Activated CD4-positive, alpha-beta T cell treated with anti-CD3 and anti-CD28 coated beads, Interleukin-2, amount 10 ng/mL, durations not matched to agents 7 days and 5 days (primary cell): Measurements from ENCODE around the gene MTHFD2L. TPM values are rescaled to one million over a fixed set of nuclear protein-coding genes. Genes with fewer than 3 reads are reported as not detected.

Source experiments
- CTCF ChIA-PET: fragments of 350-600 bp; sonication (Branson Sonifier 250); formaldehyde crosslinking; loops from one replicate; lab custom pipeline; 2021; ENCODE audit warnings: antibody characterized with exemption; lab: Charles Lee
- POLR2A ChIA-PET: fragments of 350-600 bp; sonication (Branson Sonifier 250); formaldehyde crosslinking; loops from one replicate; lab custom pipeline; 2021; ENCODE audit warnings: antibody characterized with exemption; lab: Charles Lee
- DNase-seq: peaks from one replicate; pipeline ENCODE4 v3.0.0-alpha.2; 2020
- H3K27ac Mint-ChIP-seq: one replicate; pipeline ENCODE4 v1.8.0; 2021; ENCODE audit warnings: mild to moderate bottlenecking, moderate library complexity, mixed read lengths
- H3K27me3 Mint-ChIP-seq: one replicate; pipeline ENCODE4 v1.8.0; 2021; ENCODE audit warnings: mixed read lengths
- H3K36me3 Mint-ChIP-seq: one replicate; pipeline ENCODE4 v1.8.0; 2021; ENCODE audit warnings: low read depth, mixed read lengths
- H3K4me1 Mint-ChIP-seq: one replicate; pipeline ENCODE4 v1.8.0; 2021; ENCODE audit warnings: mixed read lengths
- H3K4me3 Mint-ChIP-seq: one replicate; pipeline ENCODE4 v1.8.0; 2021; ENCODE audit warnings: mild to moderate bottlenecking, moderate library complexity, mixed read lengths
- H3K9me3 Mint-ChIP-seq: one replicate; pipeline ENCODE4 v1.8.0; 2021; ENCODE audit warnings: mixed read lengths
- total RNA-seq, 2 experiments: library from RNA; stranded (reverse); gene quantifications; one replicate each; pipeline ENCODE4 v1.2.3, GENCODE V29; 2021

The MTHFD2L gene
- total RNA-seq, 2 experiments from 2014 or later = 7.9 to 8.9 TPM

- ChIA-PET CTCF (no interaction called here), POLR2A (no interaction called here)
These were observed 126.1 kb downstream of the MTHFD2L start for GRCh38 chr4:74284053-74284452.

GRCh38 chr4:74287164-74287563 is 129.2 kb downstream of the MTHFD2L start:
- no peak for DNase-seq
- ChIA-PET CTCF (no interaction called here), POLR2A (no interaction called here)
- H3K27ac Mint-ChIP-seq = no peak overlapping the region
- no peaks in the 10 kb centered on the region for H3K36me3 Mint-ChIP-seq
- H3K4me1 Mint-ChIP-seq = no peaks in the 10 kb centered on the region
- no peak overlapping the region for H3K4me3 Mint-ChIP-seq
- H3K27me3 Mint-ChIP-seq = no peaks in the 10 kb centered on the region
- no peaks in the 10 kb centered on the region for H3K9me3 Mint-ChIP-seq

More at GRCh38 chr4:74284053-74284452, 126.1 kb downstream of the MTHFD2L start:
- Mint-ChIP-seq H3K27ac (no peak overlapping the region), H3K27me3 (no peaks in the 10 kb centered on the region), H3K36me3 (no peaks in the 10 kb centered on the region), H3K9me3 (no peaks in the 10 kb centered on the region), H3K4me3 (no peak overlapping the region), H3K4me1 (no peaks in the 10 kb centered on the region)
- DNase-seq = no peak

GRCh38 chr4:74287791-74288190 is 129.9 kb downstream of the MTHFD2L start:
- H3K36me3 Mint-ChIP-seq = no peaks in the 10 kb centered on the region
- no peak overlapping the region for H3K4me3 Mint-ChIP-seq
- no peak overlapping the region for H3K27ac Mint-ChIP-seq
- CTCF ChIA-PET = no interaction called here
- POLR2A ChIA-PET = no interaction called here
- H3K9me3 Mint-ChIP-seq = no peaks in the 10 kb centered on the region
- no peaks in the 10 kb centered on the region for H3K27me3 Mint-ChIP-seq
- no peak for DNase-seq
- H3K4me1 Mint-ChIP-seq = no peaks in the 10 kb centered on the region

- H3K9me3 Mint-ChIP-seq = no peaks in the 10 kb centered on the region
- no peak overlapping the region for H3K27ac Mint-ChIP-seq
- CTCF ChIA-PET = no interaction called here
- H3K36me3 Mint-ChIP-seq = no peaks in the 10 kb centered on the region
- H3K4me1 Mint-ChIP-seq = no peaks in the 10 kb centered on the region
- POLR2A ChIA-PET = no interaction called here
- no peaks in the 10 kb centered on the region for H3K27me3 Mint-ChIP-seq
- no peak for DNase-seq
- no peak overlapping the region for H3K4me3 Mint-ChIP-seq
These were observed 133.6 kb downstream of the MTHFD2L start for GRCh38 chr4:74291471-74291870.

GRCh38 chr4:74292111-74292870 is 134.4 kb downstream of the MTHFD2L start:
- Mint-ChIP-seq H3K27me3 (no peaks in the 10 kb centered on the region), H3K4me3 (no peak overlapping the region), H3K27ac (no peak overlapping the region), H3K9me3 (no peaks in the 10 kb centered on the region), H3K4me1 (no peaks in the 10 kb centered on the region), H3K36me3 (no peaks in the 10 kb centered on the region)
- ChIA-PET CTCF (no interaction called here), POLR2A (no interaction called here)
- no peak for DNase-seq

GRCh38 chr4:74293558-74293957 is 135.6 kb downstream of the MTHFD2L start:
- Mint-ChIP-seq H3K36me3 (no peaks in the 10 kb centered on the region), H3K27me3 (no peaks in the 10 kb centered on the region), H3K4me3 (no peak overlapping the region), H3K27ac (no peak overlapping the region), H3K9me3 (no peaks in the 10 kb centered on the region), H3K4me1 (no peaks in the 10 kb centered on the region)
- no peak for DNase-seq
- POLR2A ChIA-PET = no interaction called here
- CTCF ChIA-PET = interaction anchor here (0.5 kb wide), 1 partner anchor 211 kb away, joined by 4 read pairs; no protein-coding TSS in a partner anchor

- Mint-ChIP-seq H3K9me3 (no peaks in the 10 kb centered on the region), H3K27me3 (no peaks in the 10 kb centered on the region), H3K36me3 (no peaks in the 10 kb centered on the region), H3K27ac (no peak overlapping the region), H3K4me3 (no peak overlapping the region), H3K4me1 (no peaks in the 10 kb centered on the region)
- DNase-seq = no peak
- POLR2A ChIA-PET = no interaction called here
- CTCF ChIA-PET = no interaction called here
These were observed 136.8 kb downstream of the MTHFD2L start for GRCh38 chr4:74294681-74295080.

GRCh38 chr4:74297539-74297938 is 139.6 kb downstream of the MTHFD2L start:
- no peak for DNase-seq
- ChIA-PET POLR2A (interaction anchor here (0.6 kb wide), 1 partner anchor 670 kb away, joined by 4 read pairs; no protein-coding TSS in a partner anchor), CTCF (interaction anchor here (1.1 kb wide), 1 partner anchor 17 kb away, joined by 4 read pairs; no protein-coding TSS in a partner anchor)
- H3K4me1 Mint-ChIP-seq = no peaks in the 10 kb centered on the region
- H3K4me3 Mint-ChIP-seq = no peak overlapping the region
- no peaks in the 10 kb centered on the region for H3K36me3 Mint-ChIP-seq
- no peaks in the 10 kb centered on the region for H3K9me3 Mint-ChIP-seq
- no peaks in the 10 kb centered on the region for H3K27me3 Mint-ChIP-seq
- H3K27ac Mint-ChIP-seq = no peak overlapping the region

- H3K36me3 Mint-ChIP-seq = no peaks in the 10 kb centered on the region
- no peaks in the 10 kb centered on the region for H3K9me3 Mint-ChIP-seq
- H3K27me3 Mint-ChIP-seq = no peaks in the 10 kb centered on the region
- ChIA-PET CTCF (interaction anchor here (0.8 kb wide), 1 partner anchor 8 kb away, joined by 3 read pairs; no protein-coding TSS in a partner anchor), POLR2A (no interaction called here)
- H3K4me3 Mint-ChIP-seq = no peak overlapping the region
- no peak for DNase-seq
- no peak overlapping the region for H3K27ac Mint-ChIP-seq
- H3K4me1 Mint-ChIP-seq = peaks cover 9% of the 10 kb centered on the region
These were observed 146.2 kb downstream of the MTHFD2L start for GRCh38 chr4:74304095-74304625.

- POLR2A ChIA-PET = no interaction called here
- CTCF ChIA-PET = no interaction called here
- H3K4me3 Mint-ChIP-seq = no peak overlapping the region
- no peaks in the 10 kb centered on the region for H3K27me3 Mint-ChIP-seq
- no peaks in the 10 kb centered on the region for H3K36me3 Mint-ChIP-seq
- no peak for DNase-seq
- no peaks in the 10 kb centered on the region for H3K9me3 Mint-ChIP-seq
- no peak overlapping the region for H3K27ac Mint-ChIP-seq
- peaks cover 12% of the 10 kb centered on the region for H3K4me1 Mint-ChIP-seq
These were observed 147.1 kb downstream of the MTHFD2L start for GRCh38 chr4:74305000-74305399.

GRCh38 chr4:74307170-74307569 is 149.3 kb downstream of the MTHFD2L start:
- Mint-ChIP-seq H3K36me3 (no peaks in the 10 kb centered on the region), H3K4me3 (no peak overlapping the region), H3K9me3 (no peaks in the 10 kb centered on the region), H3K27me3 (no peaks in the 10 kb centered on the region), H3K4me1 (peaks cover 12% of the 10 kb centered on the region), H3K27ac (no peak overlapping the region)
- ChIA-PET POLR2A (no interaction called here), CTCF (interaction anchor here (0.8 kb wide), 1 partner anchor 91 kb away, joined by 4 read pairs; no protein-coding TSS in a partner anchor)
- DNase-seq = no peak

- Mint-ChIP-seq H3K9me3 (no peaks in the 10 kb centered on the region), H3K4me3 (peak within 1 kb of the TSS; percentile 26), H3K27ac (peak within 1 kb of the TSS; percentile 55), H3K36me3 (no peaks in the 10 kb centered on the region), H3K4me1 (peaks cover 12% of the 10 kb centered on the region), H3K27me3 (no peaks in the 10 kb centered on the region)
- CTCF ChIA-PET = interaction anchor here (0.6 kb wide), 1 partner anchor 119 kb away, joined by 3 read pairs; no protein-coding TSS in a partner anchor
- POLR2A ChIA-PET = no interaction called here
- peak; percentile 8 for DNase-seq
These were observed 150.3 kb downstream of the MTHFD2L start, which contains the start of gene EPGN for GRCh38 chr4:74308215-74308614. Gene EPGN (plus strand): TSS chr4:74308470. CDS start chr4:74308534, 64 bp downstream.

- H3K4me3 Mint-ChIP-seq = no peak overlapping the region
These were observed 151.3 kb downstream of the MTHFD2L start for GRCh38 chr4:74309223-74309622.

More at GRCh38 chr4:74309223-74309622, 151.3 kb downstream of the MTHFD2L start:
- no peak for DNase-seq
- H3K27ac Mint-ChIP-seq = no peak overlapping the region
- peaks cover 12% of the 10 kb centered on the region for H3K4me1 Mint-ChIP-seq
- H3K27me3 Mint-ChIP-seq = no peaks in the 10 kb centered on the region
- POLR2A ChIA-PET = no interaction called here
- no peaks in the 10 kb centered on the region for H3K36me3 Mint-ChIP-seq
- H3K9me3 Mint-ChIP-seq = no peaks in the 10 kb centered on the region
- CTCF ChIA-PET = interaction anchor here (0.8 kb wide), 1 partner anchor 79 kb away, joined by 3 read pairs; no protein-coding TSS in a partner anchor
